Activated CD4-positive, alpha-beta memory T cell treated with anti-CD3 and anti-CD28 coated beads, Interleukin-2, amount 10 ng/mL, durations not matched to agents 7 days and 5 days (primary cell): ENCODE measurements around the gene MTNR1A. TPM values are rescaled to one million over a fixed set of nuclear protein-coding genes. Genes with fewer than 3 reads are reported as not detected.
"Not testable (repeated sequence)": the region's sequence is repeated elsewhere in the genome, so short reads cannot be mapped to it uniquely, and the experiment has no call there.

Source experiments
- CTCF ChIA-PET: fragments of 350-600 bp; sonication (Branson Sonifier 250); formaldehyde crosslinking; loops from one replicate; lab custom pipeline; 2021; ENCODE audit warnings: antibody characterized with exemption, inconsistent platforms; lab: Charles Lee
- POLR2A ChIA-PET: fragments of 350-600 bp; sonication (Branson Sonifier 250); formaldehyde crosslinking; loops from one replicate; lab custom pipeline; 2021; ENCODE audit warnings: antibody characterized with exemption; lab: Charles Lee
- DNase-seq: peaks from one replicate; pipeline ENCODE4 v3.0.0-alpha.2; 2020
- H3K27ac Mint-ChIP-seq: one replicate; pipeline ENCODE4 v1.8.0; 2021; ENCODE audit warnings: mild to moderate bottlenecking, mixed read lengths
- H3K27me3 Mint-ChIP-seq: one replicate; pipeline ENCODE4 v1.8.0; 2021; ENCODE audit warnings: mixed read lengths
- H3K36me3 Mint-ChIP-seq: one replicate; pipeline ENCODE4 v1.8.0; 2021; ENCODE audit warnings: low read depth, mixed read lengths
- H3K4me1 Mint-ChIP-seq: one replicate; pipeline ENCODE4 v1.8.0; 2021; ENCODE audit warnings: mixed read lengths
- H3K4me3 Mint-ChIP-seq: one replicate; pipeline ENCODE4 v1.8.0; 2021; ENCODE audit warnings: mild to moderate bottlenecking, mixed read lengths
- H3K9me3 Mint-ChIP-seq: one replicate; pipeline ENCODE4 v1.8.0; 2021; ENCODE audit warnings: mixed read lengths
- total RNA-seq, 2 experiments: library from RNA; stranded (reverse); gene quantifications; one replicate each; pipeline ENCODE4 v1.2.3, GENCODE V29; 2021

Gene MTNR1A
- total RNA-seq, 2 experiments from 2014 or later, result not detected

GRCh38 chr4:186554539-186554913, 841 bp downstream of the MTNR1A start:
- no peaks in the 10 kb centered on the region for H3K9me3 Mint-ChIP-seq
- H3K27me3 Mint-ChIP-seq, result peaks cover 17% of the 10 kb centered on the region
- ChIA-PET POLR2A (no interaction called here), CTCF (interaction anchor here (1.2 kb wide), 1 partner anchor 33 kb away, joined by 3 read pairs; no protein-coding TSS in a partner anchor)
- no peaks in the 10 kb centered on the region for H3K36me3 Mint-ChIP-seq
- no peaks in the 10 kb centered on the region for H3K4me1 Mint-ChIP-seq
- H3K27ac Mint-ChIP-seq, result no peak overlapping the region
- DNase-seq, result no peak
- no peak overlapping the region for H3K4me3 Mint-ChIP-seq

GRCh38 chr4:186553717-186554116, 1.6 kb downstream of the MTNR1A start:
- CTCF ChIA-PET, result interaction anchor here (1.2 kb wide), 1 partner anchor 33 kb away, joined by 3 read pairs; no protein-coding TSS in a partner anchor
- Mint-ChIP-seq H3K27me3 (peaks cover 17% of the 10 kb centered on the region), H3K27ac (no peak overlapping the region), H3K4me3 (no peak overlapping the region), H3K9me3 (no peaks in the 10 kb centered on the region), H3K36me3 (no peaks in the 10 kb centered on the region), H3K4me1 (no peaks in the 10 kb centered on the region)
- POLR2A ChIA-PET, result no interaction called here
- no peak for DNase-seq

GRCh38 chr4:186551849-186552248, 3.5 kb downstream of the MTNR1A start:
- Mint-ChIP-seq H3K4me3 (no peak overlapping the region), H3K9me3 (peaks cover 5% of the 10 kb centered on the region), H3K27me3 (peaks cover 16% of the 10 kb centered on the region), H3K36me3 (peaks cover 3% of the 10 kb centered on the region), H3K27ac (no peak overlapping the region), H3K4me1 (no peaks in the 10 kb centered on the region)
- POLR2A ChIA-PET, result no interaction called here
- no peak for DNase-seq
- CTCF ChIA-PET, result no interaction called here

- no peak for DNase-seq
- H3K27me3 Mint-ChIP-seq, result no peaks in the 10 kb centered on the region
- H3K36me3 Mint-ChIP-seq, result peaks cover 3% of the 10 kb centered on the region
- ChIA-PET POLR2A (no interaction called here), CTCF (no interaction called here)
- H3K9me3 Mint-ChIP-seq, result peaks cover 18% of the 10 kb centered on the region
- H3K4me3 Mint-ChIP-seq, result no peak overlapping the region
- H3K4me1 Mint-ChIP-seq, result no peaks in the 10 kb centered on the region
- no peak overlapping the region for H3K27ac Mint-ChIP-seq
Measured at GRCh38 chr4:186545436-186545835, 9.9 kb downstream of the MTNR1A start.

GRCh38 chr4:186543206-186543605, 12.2 kb downstream of the MTNR1A start:
- ChIA-PET CTCF (no interaction called here), POLR2A (no interaction called here)
- H3K9me3 Mint-ChIP-seq, result peaks cover 22% of the 10 kb centered on the region
- H3K27ac Mint-ChIP-seq, result no peak overlapping the region
- H3K4me3 Mint-ChIP-seq, result no peak overlapping the region
- H3K27me3 Mint-ChIP-seq, result no peaks in the 10 kb centered on the region
- H3K4me1 Mint-ChIP-seq, result no peaks in the 10 kb centered on the region
- H3K36me3 Mint-ChIP-seq, result peaks cover 3% of the 10 kb centered on the region
- DNase-seq, result no peak

GRCh38 chr4:186541801-186542200, 13.6 kb downstream of the MTNR1A start:
- Mint-ChIP-seq H3K9me3 (peaks cover 17% of the 10 kb centered on the region), H3K4me1 (no peaks in the 10 kb centered on the region), H3K36me3 (no peaks in the 10 kb centered on the region), H3K4me3 (no peak overlapping the region), H3K27me3 (no peaks in the 10 kb centered on the region), H3K27ac (no peak overlapping the region)
- ChIA-PET POLR2A (no interaction called here), CTCF (no interaction called here)
- DNase-seq, result no peak

GRCh38 chr4:186537843-186538521, 17.4 kb downstream of the MTNR1A start:
- Mint-ChIP-seq H3K36me3 (no peaks in the 10 kb centered on the region), H3K4me3 (no peak overlapping the region), H3K9me3 (peaks cover 8% of the 10 kb centered on the region), H3K4me1 (no peaks in the 10 kb centered on the region), H3K27me3 (no peaks in the 10 kb centered on the region), H3K27ac (no peak overlapping the region)
- DNase-seq, result no peak
- POLR2A ChIA-PET, result no interaction called here
- CTCF ChIA-PET, result no interaction called here

- no peaks in the 10 kb centered on the region for H3K36me3 Mint-ChIP-seq
- H3K4me1 Mint-ChIP-seq, result no peaks in the 10 kb centered on the region
- no peaks in the 10 kb centered on the region for H3K27me3 Mint-ChIP-seq
- POLR2A ChIA-PET, result no interaction called here
- no peak overlapping the region for H3K4me3 Mint-ChIP-seq
- H3K27ac Mint-ChIP-seq, result no peak overlapping the region
- CTCF ChIA-PET, result no interaction called here
- peaks cover 8% of the 10 kb centered on the region for H3K9me3 Mint-ChIP-seq
- DNase-seq, result no peak
Measured at GRCh38 chr4:186536285-186536684, 19.1 kb downstream of the MTNR1A start.

GRCh38 chr4:186534056-186534455, 21.3 kb downstream of the MTNR1A start:
- Mint-ChIP-seq H3K36me3 (no peaks in the 10 kb centered on the region), H3K27me3 (no peaks in the 10 kb centered on the region), H3K9me3 (peaks cover 5% of the 10 kb centered on the region), H3K4me1 (no peaks in the 10 kb centered on the region), H3K4me3 (no peak overlapping the region), H3K27ac (no peak overlapping the region)
- no peak for DNase-seq
- ChIA-PET CTCF (no interaction called here), POLR2A (no interaction called here)

- H3K4me3 Mint-ChIP-seq, H3K4me1 Mint-ChIP-seq, H3K27me3 Mint-ChIP-seq, H3K27ac Mint-ChIP-seq, H3K36me3 Mint-ChIP-seq, DNase-seq, H3K9me3 Mint-ChIP-seq, CTCF ChIA-PET, POLR2A ChIA-PET: not testable (repeated sequence)
Measured at GRCh38 chr4:186523927-186524326, 31.4 kb downstream of the MTNR1A start.

GRCh38 chr4:186516287-186516686, 39.1 kb downstream of the MTNR1A start:
- H3K36me3 Mint-ChIP-seq, result no peaks in the 10 kb centered on the region
- POLR2A ChIA-PET, result no interaction called here

GRCh38 chr4:186514271-186514950, 41.0 kb downstream of the MTNR1A start:
- no peaks in the 10 kb centered on the region for H3K27me3 Mint-ChIP-seq
- no peak overlapping the region for H3K4me3 Mint-ChIP-seq
- H3K36me3 Mint-ChIP-seq, result no peaks in the 10 kb centered on the region
- ChIA-PET CTCF (no interaction called here), POLR2A (no interaction called here)
- peaks cover 2% of the 10 kb centered on the region for H3K9me3 Mint-ChIP-seq
- no peaks in the 10 kb centered on the region for H3K4me1 Mint-ChIP-seq
- H3K27ac Mint-ChIP-seq, result no peak overlapping the region
- DNase-seq, result no peak

More at GRCh38 chr4:186516287-186516686, 39.1 kb downstream of the MTNR1A start:
- DNase-seq, result no peak
- Mint-ChIP-seq H3K9me3 (no peaks in the 10 kb centered on the region), H3K4me1 (no peaks in the 10 kb centered on the region), H3K27me3 (no peaks in the 10 kb centered on the region), H3K4me3 (no peak overlapping the region), H3K27ac (no peak overlapping the region)
- CTCF ChIA-PET, result no interaction called here

GRCh38 chr4:186504771-186505170, 50.6 kb downstream of the MTNR1A start:
- POLR2A ChIA-PET, H3K4me1 Mint-ChIP-seq, CTCF ChIA-PET, H3K27ac Mint-ChIP-seq, H3K4me3 Mint-ChIP-seq, H3K9me3 Mint-ChIP-seq, H3K27me3 Mint-ChIP-seq, H3K36me3 Mint-ChIP-seq, DNase-seq: not testable (repeated sequence)

- Mint-ChIP-seq H3K9me3 (no peaks in the 10 kb centered on the region), H3K4me1 (no peaks in the 10 kb centered on the region), H3K4me3 (no peak overlapping the region), H3K27ac (no peak overlapping the region), H3K27me3 (no peaks in the 10 kb centered on the region), H3K36me3 (no peaks in the 10 kb centered on the region)
- no peak for DNase-seq
- ChIA-PET POLR2A (no interaction called here), CTCF (no interaction called here)
Measured at GRCh38 chr4:186502231-186502630, 53.1 kb downstream of the MTNR1A start.
